Caco-2 (cell line): ENCODE data around the gene LDAH. TPM values are rescaled to one million over a fixed set of nuclear protein-coding genes. Genes with fewer than 3 reads are reported as not detected.

ENCODE experiments used
- BruUV-seq: library from RNA; stranded (reverse); fragments of 400-500 nt; replicated peaks from 2 replicates; lab custom pipeline; 2021; lab: Mats Ljungman, UMichigan
- CTCF ChIA-PET: fragments of 300-600 bp; sonication (Branson Sonifier 250); formaldehyde crosslinking; loops from one replicate; lab custom pipeline; 2022; ENCODE audit warnings: antibody characterized with exemption; lab: Charles Lee
- POLR2A ChIA-PET: fragments of 300-600 bp; sonication (Branson Sonifier 250); formaldehyde crosslinking; loops from one replicate; lab custom pipeline; 2022; ENCODE audit warnings: antibody characterized with exemption; lab: Charles Lee
- DNase-seq, 2 experiments: peaks; one replicate each; pipeline versions ENCODE4 v3.0.0 to v3.0.0-alpha.2; 2020 to 2022
- H3K27me3 ChIP-seq: replicated peaks from 2 replicates; pipeline ENCODE4 v1.6.0; 2011; ENCODE audit warnings: low read length; ENCODE audit not compliant: control insufficient read depth, insufficient read depth
- H3K36me3 ChIP-seq: 2 replicates; pipeline ENCODE4 v1.5.1; 2011; ENCODE audit warnings: low read length; ENCODE audit not compliant: control insufficient read depth, insufficient read depth
- H3K4me1 ChIP-seq: fragments of 250-450 bp; sonication (Bioruptor Pico); 2 replicates; pipeline ENCODE4 v1.5.1; 2020; ENCODE audit warnings: mild to moderate bottlenecking
- H3K4me3 ChIP-seq: 2 replicates; pipeline ENCODE4 v1.5.1; 2011; ENCODE audit warnings: low read depth, mild to moderate bottlenecking, control low read depth, low read length
- H3K9me3 ChIP-seq: fragments of 250-450 bp; sonication (Bioruptor Pico); 2 replicates; pipeline ENCODE4 v1.5.1; 2020; ENCODE audit warnings: mild to moderate bottlenecking, moderate library complexity
- H3K27ac Mint-ChIP-seq: one replicate; pipeline ENCODE4 v1.8.0; 2022; ENCODE audit warnings: mixed read lengths; ENCODE audit not compliant: unreplicated experiment
- H3K27me3 Mint-ChIP-seq: one replicate; pipeline ENCODE4 v1.8.0; 2022; ENCODE audit warnings: mixed read lengths; ENCODE audit not compliant: insufficient read depth, unreplicated experiment
- H3K36me3 Mint-ChIP-seq: one replicate; pipeline ENCODE4 v1.8.0; 2022; ENCODE audit warnings: mild to moderate bottlenecking, mixed read lengths; ENCODE audit not compliant: insufficient read depth, unreplicated experiment
- H3K4me1 Mint-ChIP-seq: one replicate; pipeline ENCODE4 v1.8.0; 2022; ENCODE audit warnings: low read depth, mixed read lengths; ENCODE audit not compliant: unreplicated experiment
- H3K4me3 Mint-ChIP-seq: one replicate; pipeline ENCODE4 v1.8.0; 2022; ENCODE audit warnings: mild to moderate bottlenecking, moderate library complexity, mixed read lengths; ENCODE audit not compliant: unreplicated experiment
- H3K9me3 Mint-ChIP-seq: one replicate; pipeline ENCODE4 v1.8.0; 2022; ENCODE audit warnings: mixed read lengths; ENCODE audit not compliant: unreplicated experiment
- CTCF ChIP-seq, 2 experiments: fragments of 200-600 bp in 1 of 2; IDR thresholded peaks; 1 replicate in 1 of 2; 2 replicates in 1 of 2; pipeline versions ENCODE4 v1.5.1 to v1.8.0; 2011 to 2022; ENCODE audit warnings: antibody characterized with exemption in 1 of 2, control low read depth in 1 of 2, inconsistent platforms in 1 of 2, low read depth in 1 of 2, low read length in 1 of 2, mild to moderate bottlenecking in 1 of 2, moderate library complexity in 1 of 2; ENCODE audit not compliant: insufficient read depth in 1 of 2, severe bottlenecking in 1 of 2, unreplicated experiment in 1 of 2
- intact Hi-C: fragments of 100-400 bp; cut with micrococcal nuclease; formaldehyde crosslinking; loops from one replicate; pipeline ENCODE4 v1.10.0; 2022; ENCODE audit not compliant: unreplicated experiment
- total RNA-seq: library from RNA; stranded (reverse); gene quantifications from 2 replicates; pipeline ENCODE4 v1.2.3, GENCODE V29; 2022

Gene LDAH
- total RNA-seq, 1 experiment from 2014 or later, result 40.5 TPM

GRCh38 chr2:20771299-20771698 is 51.6 kb downstream of the LDAH start:
- no peaks in the 10 kb centered on the region; the same call in 1 of the 2 replicates for H3K36me3 ChIP-seq
- Mint-ChIP-seq H3K9me3 (peaks cover 10% of the 10 kb centered on the region), H3K4me1 (peaks cover 29% of the 10 kb centered on the region), H3K4me3 (no peak overlapping the region), H3K27ac (no peak overlapping the region), H3K27me3 (no peaks in the 10 kb centered on the region), H3K36me3 (peaks cover 31% of the 10 kb centered on the region)
- no peak overlapping the region for H3K4me3 ChIP-seq
- intact Hi-C loops, result no loop called here
- H3K4me1 ChIP-seq, result peaks cover 23% of the 10 kb centered on the region
- no peaks in the 10 kb centered on the region; the same call in 1 of the 2 replicates for H3K9me3 ChIP-seq
- no TSS peak for BruUV-seq
- CTCF ChIA-PET, result no interaction called here
- H3K27me3 ChIP-seq, result no peaks in the 10 kb centered on the region
- no peak for TF ChIP-seq CTCF (IDR thresholded peaks at IDR 0.05; ENCODE audit: insufficient read depth in 1 of 2, low read depth in 1 of 2, low read length in 1 of 2, severe bottlenecking in 1 of 2, unreplicated experiment in 1 of 2)
- POLR2A ChIA-PET, result no interaction called here
- DNase-seq, result no peak

- Histone ChIP-seq H3K9me3 (no peaks in the 10 kb centered on the region), H3K4me1 (peaks cover 7% of the 10 kb centered on the region), H3K4me3 (no peak overlapping the region), H3K27me3 (no peaks in the 10 kb centered on the region), H3K36me3 (no peaks in the 10 kb centered on the region; the same call in 1 of the 2 replicates)
- CTCF ChIA-PET, result interaction anchor here (0.7 kb wide), 1 partner anchor 106 kb away, joined by 3 read pairs; no protein-coding TSS in a partner anchor
- H3K9me3 Mint-ChIP-seq, result no peaks in the 10 kb centered on the region
- POLR2A ChIA-PET, result no interaction called here
- H3K4me3 Mint-ChIP-seq, result no peak overlapping the region
- BruUV-seq, result no TSS peak
- intact Hi-C loops, result no loop called here
- no peak overlapping the region for H3K27ac Mint-ChIP-seq
- no peak for DNase-seq
- no peaks in the 10 kb centered on the region for H3K4me1 Mint-ChIP-seq
- no peaks in the 10 kb centered on the region for H3K27me3 Mint-ChIP-seq
- H3K36me3 Mint-ChIP-seq, result peaks cover 9% of the 10 kb centered on the region
- no peak for TF ChIP-seq CTCF (IDR thresholded peaks at IDR 0.05; ENCODE audit: insufficient read depth in 1 of 2, low read depth in 1 of 2, low read length in 1 of 2, severe bottlenecking in 1 of 2, unreplicated experiment in 1 of 2)
These were observed 55.9 kb downstream of the LDAH start for GRCh38 chr2:20766798-20767644.

- H3K4me3 Mint-ChIP-seq, result no peak overlapping the region
- Histone ChIP-seq H3K36me3 (no peaks in the 10 kb centered on the region), H3K9me3 (no peaks in the 10 kb centered on the region), H3K4me1 (peaks cover 7% of the 10 kb centered on the region), H3K4me3 (no peak overlapping the region), H3K27me3 (no peaks in the 10 kb centered on the region)
- CTCF ChIA-PET, result no interaction called here
- H3K27me3 Mint-ChIP-seq, result no peaks in the 10 kb centered on the region
- intact Hi-C loops, result no loop called here
- no peak for TF ChIP-seq CTCF (IDR thresholded peaks at IDR 0.05; ENCODE audit: insufficient read depth in 1 of 2, low read depth in 1 of 2, low read length in 1 of 2, severe bottlenecking in 1 of 2, unreplicated experiment in 1 of 2)
- peaks cover 9% of the 10 kb centered on the region for H3K36me3 Mint-ChIP-seq
- POLR2A ChIA-PET, result no interaction called here
- no peaks in the 10 kb centered on the region for H3K9me3 Mint-ChIP-seq
- no peak overlapping the region for H3K27ac Mint-ChIP-seq
- DNase-seq, result no peak
- H3K4me1 Mint-ChIP-seq, result no peaks in the 10 kb centered on the region
- BruUV-seq, result no TSS peak
These were observed 56.7 kb downstream of the LDAH start for GRCh38 chr2:20766213-20766612.
